Hepatocyte (in vitro differentiated cells): ENCODE data around the gene TPM3. TPM values are rescaled to one million over a fixed set of nuclear protein-coding genes. Genes with fewer than 3 reads are reported as not detected.

Experiments
- DNase-seq: peaks from one replicate; pipeline ENCODE4 v3.0.0-alpha.2; 2016; ENCODE audit warnings: low spot score
- H2AFZ ChIP-seq: fragments of 200-600 bp; sonication (generic); 2 replicates; pipeline ENCODE4 v1.6.0; 2016; ENCODE audit warnings: antibody characterized with exemption, mild to moderate bottlenecking
- H3K27ac ChIP-seq: fragments of 200-600 bp; sonication (generic); 2 replicates; pipeline ENCODE4 v1.5.1; 2016; ENCODE audit warnings: mild to moderate bottlenecking
- H3K27me3 ChIP-seq: fragments of 200-600 bp; sonication (generic); 2 replicates; pipeline ENCODE4 v1.6.1; 2016
- H3K36me3 ChIP-seq: fragments of 200-600 bp; sonication (generic); replicated peaks from 2 replicates; pipeline ENCODE4 v1.5.1; 2016; ENCODE audit warnings: low read depth; ENCODE audit not compliant: insufficient read depth
- H3K4me1 ChIP-seq: fragments of 200-600 bp; sonication (generic); 2 replicates; pipeline ENCODE4 v1.5.1; 2016; ENCODE audit warnings: mild to moderate bottlenecking, moderate library complexity; ENCODE audit not compliant: insufficient read depth
- H3K4me2 ChIP-seq: fragments of 200-600 bp; sonication (generic); 2 replicates; pipeline ENCODE4 v1.6.0; 2016
- H3K4me3 ChIP-seq: fragments of 200-600 bp; sonication (generic); 2 replicates; pipeline ENCODE4 v1.5.1; 2016; ENCODE audit warnings: mild to moderate bottlenecking
- H3K79me2 ChIP-seq: fragments of 200-600 bp; sonication (generic); 2 replicates; pipeline ENCODE4 v1.6.0; 2017; ENCODE audit warnings: mild to moderate bottlenecking
- H3K9me2 ChIP-seq: fragments of 200-600 bp; sonication (generic); replicated peaks from 2 replicates; pipeline ENCODE4 v1.6.0; 2017; ENCODE audit warnings: mild to moderate bottlenecking; ENCODE audit not compliant: insufficient read depth
- H3K9me3 ChIP-seq: fragments of 200-600 bp; sonication (generic); 2 replicates; pipeline ENCODE4 v1.5.1; 2016; ENCODE audit warnings: low read depth, mild to moderate bottlenecking
- H4K20me1 ChIP-seq: fragments of 200-600 bp; sonication (generic); 2 replicates; pipeline ENCODE4 v1.6.0; 2016; ENCODE audit warnings: mild to moderate bottlenecking; ENCODE audit not compliant: insufficient read depth, poor library complexity, severe bottlenecking
- EZH2 ChIP-seq: fragments of 200-600 bp; sonication (generic); IDR thresholded peaks from 2 replicates; pipeline ENCODE4 v1.6.1; 2016; ENCODE audit warnings: antibody characterized with exemption, mild to moderate bottlenecking, borderline replicate concordance
- EZH2phosphoT487 ChIP-seq: fragments of 200-600 bp; sonication (generic); IDR thresholded peaks from one replicate; pipeline ENCODE4 v1.6.1; 2018; ENCODE audit warnings: antibody characterized with exemption, mild to moderate bottlenecking, low read depth, moderate library complexity; ENCODE audit not compliant: unreplicated experiment, severe bottlenecking
- WGBS: methylation state at CpG from one replicate; pipeline ENCODE4 v1.1.6; 2016; ENCODE audit warnings: low lambda C conversion rate; ENCODE audit errors: missing lambda C conversion rate; 5-methylcytosine and 5-hydroxymethylcytosine counted together
- polyA plus RNA-seq: library from polyadenylated mRNA; unstranded; fragments of >200 nt; fragmentation: Nextera tagmentation; extraction: Ambion mirVana; gene quantifications from 2 replicates; pipeline ENCODE4 v1.2.1, GENCODE V29; 2016
- total RNA-seq: library from RNA; depleted of rRNA; stranded (reverse); fragments of >200 nt; gene quantifications from 2 replicates; pipeline ENCODE4 v1.2.3, GENCODE V29; 2014
- TF ChIP-seq, protein P1 (sequence below): fragments of 200-600 bp; sonication (generic); IDR thresholded peaks from 2 replicates; pipeline ENCODE4 v1.5.1; 2016; ENCODE audit warnings: antibody characterized with exemption, mild to moderate bottlenecking; ENCODE audit not compliant: poor library complexity

Gene TPM3
- total and polyA plus RNA-seq, 2 experiments from 2014 or later, result 321 to 440 TPM

DNA sequence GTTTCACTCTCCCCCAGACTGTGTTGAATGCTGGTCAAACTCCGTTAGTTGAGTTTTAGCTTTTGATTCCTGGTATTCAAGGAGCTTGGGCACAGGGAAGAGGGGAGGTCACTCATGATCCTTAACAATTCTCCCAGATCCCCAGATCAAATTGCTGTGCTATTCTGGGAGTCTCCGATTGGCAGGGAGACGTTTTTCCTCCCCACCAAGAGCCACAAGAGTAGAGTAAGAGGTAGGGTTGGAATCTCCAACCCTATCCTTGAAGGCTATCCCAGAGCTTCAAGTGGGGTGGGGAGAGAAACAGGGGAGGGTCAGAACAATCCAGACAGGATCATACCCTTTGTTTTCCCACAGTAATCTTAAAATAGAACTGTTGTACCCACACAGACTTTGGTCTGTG, 576 bp upstream of the TPM3 start:
- 58% methylated on average over 3 of the region's 3 CpGs for WGBS
- H4K20me1 ChIP-seq, result no peaks in the 10 kb centered on the region
- H3K4me2 ChIP-seq, result no peak overlapping the region
- no peaks in the 10 kb centered on the region for H3K36me3 ChIP-seq
- H3K4me1 ChIP-seq, result no peaks in the 10 kb centered on the region
- no peak for DNase-seq
- H3K27me3 ChIP-seq, result peaks cover 3% of the 10 kb centered on the region
- no peaks in the 10 kb centered on the region for H3K9me3 ChIP-seq
- no peaks in the 10 kb centered on the region for H3K9me2 ChIP-seq
- no peak overlapping the region for H3K4me3 ChIP-seq
- no peak overlapping the region for H2AFZ ChIP-seq
- no peak overlapping the region for H3K27ac ChIP-seq
- H3K79me2 ChIP-seq, result no peaks in the 10 kb centered on the region
- TF ChIP-seq EZH2phosphoT487 (no peak), EZH2 (no peak)
- TF ChIP-seq, protein P1, sequence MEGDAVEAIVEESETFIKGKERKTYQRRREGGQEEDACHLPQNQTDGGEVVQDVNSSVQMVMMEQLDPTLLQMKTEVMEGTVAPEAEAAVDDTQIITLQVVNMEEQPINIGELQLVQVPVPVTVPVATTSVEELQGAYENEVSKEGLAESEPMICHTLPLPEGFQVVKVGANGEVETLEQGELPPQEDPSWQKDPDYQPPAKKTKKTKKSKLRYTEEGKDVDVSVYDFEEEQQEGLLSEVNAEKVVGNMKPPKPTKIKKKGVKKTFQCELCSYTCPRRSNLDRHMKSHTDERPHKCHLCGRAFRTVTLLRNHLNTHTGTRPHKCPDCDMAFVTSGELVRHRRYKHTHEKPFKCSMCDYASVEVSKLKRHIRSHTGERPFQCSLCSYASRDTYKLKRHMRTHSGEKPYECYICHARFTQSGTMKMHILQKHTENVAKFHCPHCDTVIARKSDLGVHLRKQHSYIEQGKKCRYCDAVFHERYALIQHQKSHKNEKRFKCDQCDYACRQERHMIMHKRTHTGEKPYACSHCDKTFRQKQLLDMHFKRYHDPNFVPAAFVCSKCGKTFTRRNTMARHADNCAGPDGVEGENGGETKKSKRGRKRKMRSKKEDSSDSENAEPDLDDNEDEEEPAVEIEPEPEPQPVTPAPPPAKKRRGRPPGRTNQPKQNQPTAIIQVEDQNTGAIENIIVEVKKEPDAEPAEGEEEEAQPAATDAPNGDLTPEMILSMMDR, result no peak

DNA sequence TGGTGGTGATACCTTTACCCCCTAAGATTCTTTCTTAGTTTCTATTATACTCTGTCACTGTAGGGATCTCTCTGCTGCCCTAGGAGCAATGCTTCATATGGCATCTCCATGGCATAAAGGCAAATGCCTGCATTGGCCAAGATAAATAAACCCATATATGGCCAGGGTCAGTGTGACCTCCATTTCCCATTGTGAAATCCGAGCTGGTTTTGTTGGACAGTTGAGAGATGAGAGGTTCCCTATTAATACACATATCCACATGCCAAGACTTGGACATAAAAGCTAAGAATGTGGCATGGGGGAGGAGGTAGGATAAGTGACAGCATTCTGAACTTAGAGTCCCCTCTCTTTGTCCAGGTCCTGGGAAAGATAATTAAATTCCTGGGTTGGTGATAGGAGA, 1.4 kb downstream of the TPM3 start:
- H3K4me2 ChIP-seq, result no peak overlapping the region
- no peaks in the 10 kb centered on the region for H3K79me2 ChIP-seq
- H4K20me1 ChIP-seq, result no peaks in the 10 kb centered on the region
- no peaks in the 10 kb centered on the region for H3K4me1 ChIP-seq
- TF ChIP-seq, protein P1, result no peak
- TF ChIP-seq EZH2phosphoT487 (no peak), EZH2 (no peak)
- no peaks in the 10 kb centered on the region for H3K9me3 ChIP-seq
- H3K4me3 ChIP-seq, result no peak overlapping the region
- WGBS, result 54% methylated on average over 1 of the region's 1 CpG
- no peaks in the 10 kb centered on the region for H3K36me3 ChIP-seq
- H3K27ac ChIP-seq, result no peak overlapping the region
- no peak for DNase-seq
- H2AFZ ChIP-seq, result no peak overlapping the region
- H3K27me3 ChIP-seq, result peaks cover 3% of the 10 kb centered on the region
- H3K9me2 ChIP-seq, result no peaks in the 10 kb centered on the region

DNA sequence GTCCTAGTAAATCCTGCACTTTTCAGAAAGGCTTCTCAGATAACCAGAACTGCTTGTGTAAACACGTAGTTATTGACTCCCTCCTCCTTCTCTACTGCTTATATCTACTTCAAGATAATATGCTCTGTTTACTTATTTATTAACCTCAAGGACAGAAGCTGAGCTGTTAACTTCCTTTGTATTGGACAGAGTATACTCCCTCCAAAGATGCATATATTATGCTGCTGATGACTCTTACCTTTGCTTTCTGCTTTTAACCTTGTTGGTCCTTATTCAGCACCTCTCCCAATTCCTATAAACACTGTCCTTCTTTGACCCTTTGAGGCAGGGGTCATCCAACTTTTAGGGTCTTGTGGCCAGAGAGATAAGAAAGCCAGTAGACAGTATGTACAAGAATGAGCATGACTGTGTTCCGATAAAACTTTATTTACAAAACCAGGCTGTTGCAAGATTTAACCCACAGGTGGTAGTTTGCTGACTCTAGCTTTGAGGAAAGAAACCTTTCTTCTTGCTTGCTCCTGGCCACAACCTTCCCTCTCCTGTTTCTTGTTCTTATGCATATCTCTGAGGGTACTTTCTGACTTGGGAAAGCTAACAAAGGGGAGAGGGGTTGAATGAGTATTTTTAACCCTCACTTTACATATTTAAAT, 4.9 kb downstream of the TPM3 start:
- WGBS, result 19% methylated on average over 2 of the region's 2 CpGs
- H3K79me2 ChIP-seq, result peaks cover 5% of the 10 kb centered on the region
- no peaks in the 10 kb centered on the region for H3K4me1 ChIP-seq
- no peak overlapping the region for H2AFZ ChIP-seq
- TF ChIP-seq EZH2, result no peak
- peak overlapping the region; percentile 60 for H3K4me2 ChIP-seq
- no peaks in the 10 kb centered on the region for H3K27me3 ChIP-seq
- H3K36me3 ChIP-seq, result no peaks in the 10 kb centered on the region
- H4K20me1 ChIP-seq, result no peaks in the 10 kb centered on the region
- no peak overlapping the region for H3K4me3 ChIP-seq
- peak; percentile 24 for DNase-seq
- no peaks in the 10 kb centered on the region for H3K9me2 ChIP-seq
- no peaks in the 10 kb centered on the region for H3K9me3 ChIP-seq
- peak overlapping the region; percentile 53 for H3K27ac ChIP-seq

DNA sequence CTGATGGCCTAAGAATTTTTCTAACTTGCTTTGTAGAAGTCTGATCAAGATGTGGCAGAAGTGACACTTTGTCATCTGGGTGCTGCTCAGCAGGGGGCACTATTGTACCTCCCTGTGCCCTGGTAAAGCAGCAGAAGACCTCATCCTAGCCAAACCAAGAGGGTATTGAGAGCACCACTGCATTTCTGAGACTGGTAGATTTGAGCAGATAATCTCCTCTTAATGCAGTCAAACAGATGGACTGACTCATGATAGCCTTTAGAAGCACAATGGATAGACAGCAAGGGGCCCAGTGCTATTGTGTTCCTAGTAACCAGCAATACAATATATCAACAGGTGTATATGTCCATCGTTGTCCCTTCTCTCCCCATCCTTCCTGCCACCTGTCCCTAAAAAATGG, 5.7 kb downstream of the TPM3 start:
- Histone ChIP-seq H3K36me3 (no peaks in the 10 kb centered on the region), H3K27ac (peak overlapping the region; percentile 52), H3K27me3 (no peaks in the 10 kb centered on the region), H3K9me3 (no peaks in the 10 kb centered on the region), H3K9me2 (no peaks in the 10 kb centered on the region), H3K4me3 (no peak overlapping the region), H4K20me1 (peaks cover 5% of the 10 kb centered on the region), H3K79me2 (peaks cover 13% of the 10 kb centered on the region), H2AFZ (no peak overlapping the region), H3K4me2 (peak overlapping the region; percentile 60), H3K4me1 (peaks cover 6% of the 10 kb centered on the region)
- peak; percentile 71 for DNase-seq
- 71% methylated on average over 1 of the region's 1 CpG for WGBS
- TF ChIP-seq, protein P1, result peak; percentile 55
- no peak for TF ChIP-seq EZH2phosphoT487
